ENCODE measurements around the gene JUN. TPM values are rescaled to one million over a fixed set of nuclear protein-coding genes. Genes with fewer than 3 reads are reported as not detected.
A peak's percentile ranks its signal among the peaks of the same experiment; 100 is the strongest.

The JUN gene
- total RNA-seq, 1 experiment from 2014 or later = 24.9 TPM

GRCh38 chr1:58818075-58818474, 34.2 kb upstream of the JUN start:
- Histone ChIP-seq H3K36me3 (ENCODE audit: insufficient read depth, low read length, poor library complexity, severe bottlenecking) (no peaks in the 10 kb centered on the region), H3K27me3 (replicated peaks; ENCODE audit: insufficient read depth, low read depth, low read length, poor library complexity) (no peaks in the 10 kb centered on the region), H3K4me1 (ENCODE audit: insufficient read depth, low read length, poor library complexity, severe bottlenecking) (peaks cover 13% of the 10 kb centered on the region), H3K27ac (ENCODE audit: low read depth, low read length, poor library complexity, severe bottlenecking) (no peak overlapping the region), H3K9me3 (ENCODE audit: low read depth, low read length, poor library complexity, severe bottlenecking) (no peaks in the 10 kb centered on the region), H3K4me3 (ENCODE audit: low read depth, low read length, poor library complexity, severe bottlenecking) (no peak overlapping the region)
- CTCF ChIA-PET = no interaction called here
- no TSS peak for BruUV-seq (replicated peaks)
- intact Hi-C loops (cut with micrococcal nuclease; ENCODE audit: unreplicated experiment) = no loop called here
- POLR2A ChIA-PET (ENCODE audit: low non-redundant PET) = no interaction called here
- peak; percentile 49 for DNase-seq (ENCODE audit: low spot score)
- TF ChIP-seq EZH2 (IDR thresholded peaks at IDR 0.05; ENCODE audit: borderline replicate concordance, low read depth, low read length, poor library complexity, severe bottlenecking) (no peak), CTCF (conservative IDR thresholded peaks at IDR 0.05; ENCODE audit: low read depth, low read length) (no peak)

GRCh38 chr1:58816747-58817221, 32.9 kb upstream of the JUN start:
- ChIA-PET CTCF (no interaction called here), POLR2A (ENCODE audit: low non-redundant PET) (no interaction called here)
- intact Hi-C loops (cut with micrococcal nuclease; ENCODE audit: unreplicated experiment) = no loop called here
- no peaks in the 10 kb centered on the region for H3K9me3 ChIP-seq (ENCODE audit: low read depth, low read length, poor library complexity, severe bottlenecking)
- H3K27me3 ChIP-seq (replicated peaks; ENCODE audit: insufficient read depth, low read depth, low read length, poor library complexity) = no peaks in the 10 kb centered on the region
- peak overlapping the region; percentile 61 for H3K4me3 ChIP-seq (ENCODE audit: low read depth, low read length, poor library complexity, severe bottlenecking)
- H3K27ac ChIP-seq (ENCODE audit: low read depth, low read length, poor library complexity, severe bottlenecking) = peak overlapping the region; percentile 70
- no peaks in the 10 kb centered on the region for H3K36me3 ChIP-seq (ENCODE audit: insufficient read depth, low read length, poor library complexity, severe bottlenecking)
- no peak for DNase-seq (ENCODE audit: low spot score)
- TF ChIP-seq CTCF (conservative IDR thresholded peaks at IDR 0.05; ENCODE audit: low read depth, low read length) (no peak), EZH2 (IDR thresholded peaks at IDR 0.05; ENCODE audit: borderline replicate concordance, low read depth, low read length, poor library complexity, severe bottlenecking) (no peak)
- no TSS peak for BruUV-seq (replicated peaks)
- H3K4me1 ChIP-seq (ENCODE audit: insufficient read depth, low read length, poor library complexity, severe bottlenecking) = peaks cover 13% of the 10 kb centered on the region

- POLR2A ChIA-PET (ENCODE audit: low non-redundant PET) = no interaction called here
- Histone ChIP-seq H3K36me3 (ENCODE audit: insufficient read depth, low read length, poor library complexity, severe bottlenecking) (no peaks in the 10 kb centered on the region), H3K27me3 (replicated peaks; ENCODE audit: insufficient read depth, low read depth, low read length, poor library complexity) (no peaks in the 10 kb centered on the region), H3K9me3 (ENCODE audit: low read depth, low read length, poor library complexity, severe bottlenecking) (no peaks in the 10 kb centered on the region), H3K4me1 (ENCODE audit: insufficient read depth, low read length, poor library complexity, severe bottlenecking) (peaks cover 13% of the 10 kb centered on the region), H3K27ac (ENCODE audit: low read depth, low read length, poor library complexity, severe bottlenecking) (peak overlapping the region; percentile 70), H3K4me3 (ENCODE audit: low read depth, low read length, poor library complexity, severe bottlenecking) (peak overlapping the region; percentile 61)
- BruUV-seq (replicated peaks) = no TSS peak
- intact Hi-C loops (cut with micrococcal nuclease; ENCODE audit: unreplicated experiment) = no loop called here
- CTCF ChIA-PET = interaction anchor here (0.6 to 0.7 kb wide), 2 partner anchors 33 to 41 kb away, joined by 4 read pairs; partner anchors contain the start of gene JUN
- TF ChIP-seq EZH2 (IDR thresholded peaks at IDR 0.05; ENCODE audit: borderline replicate concordance, low read depth, low read length, poor library complexity, severe bottlenecking) = no peak
- TF ChIP-seq CTCF (conservative IDR thresholded peaks at IDR 0.05; ENCODE audit: low read depth, low read length) = 0 out of 2 replicates have a peak, but pooled peaks have one; percentile 17
- DNase-seq (ENCODE audit: low spot score) = peak; percentile 84
These were observed 32.4 kb upstream of the JUN start for GRCh38 chr1:58816072-58816746.
